VCaP (cell line): ENCODE data around the gene LRCH4.

Experiments used
- H3K27ac ChIP-seq: fragments of 450-650 bp; 2 replicates; pipeline ENCODE4 v1.5.1; 2017
- CTCF ChIP-seq: fragments of 450-650 bp; conservative IDR thresholded peaks from 2 replicates; pipeline ENCODE4 v1.5.1; 2017; ENCODE audit warnings: mild to moderate bottlenecking, moderate library complexity

LRCH4 gene

GRCh38 chr7:100612730-100613390 is 26.9 kb upstream of the LRCH4 start:
- TF ChIP-seq CTCF: no peak; the same call in 1 of the 2 replicates
- peak overlapping the region; percentile 84 for H3K27ac ChIP-seq

- H3K27ac ChIP-seq: peak within 1 kb of the TSS; percentile 84
- TF ChIP-seq CTCF: no peak
Observed at GRCh38 chr7:100611983-100612729, 26.2 kb upstream of the LRCH4 start, which contains the start of gene MOSPD3. TSS of gene MOSPD3 (plus strand) at chr7:100612540. CDS start at chr7:100612792, 252 bp downstream.

- H3K27ac ChIP-seq: no peak overlapping the region
- TF ChIP-seq CTCF: no peak
Observed at GRCh38 chr7:100609958-100610357, 24.0 kb upstream of the LRCH4 start.

GRCh38 chr7:100607111-100607510 is 21.2 kb upstream of the LRCH4 start:
- TF ChIP-seq CTCF: no peak
- H3K27ac ChIP-seq: no peak overlapping the region

GRCh38 chr7:100606313-100606712 is 20.4 kb upstream of the LRCH4 start:
- no peak for TF ChIP-seq CTCF
- H3K27ac ChIP-seq: no peak overlapping the region

GRCh38 chr7:100604976-100605911 is 19.3 kb upstream of the LRCH4 start:
- peak overlapping the region; percentile 59; the same call in 1 of the 2 replicates for H3K27ac ChIP-seq
- TF ChIP-seq CTCF: peak; percentile 8; the same call in 1 of the 2 replicates
